GM23338 (cell line): Measurements from ENCODE around the gene CHI3L1. TPM values are rescaled to one million over a fixed set of nuclear protein-coding genes. Genes with fewer than 3 reads are reported as not detected.

Source experiments
- ATAC-seq: fragments of 200-7000 bp; cut with Tn5 transposase; 3 replicates; pipeline ENCODE4 v1.9.1; 2020
- DNase-seq: peaks from one replicate; pipeline ENCODE4 v3.0.0-alpha.2; 2015; ENCODE audit warnings: low spot score
- H2AFZ ChIP-seq: fragments of 200-600 bp; sonication (generic); 2 replicates; pipeline ENCODE4 v1.8.0; 2016; ENCODE audit warnings: antibody characterized with exemption, mild to moderate bottlenecking, moderate library complexity
- H3F3A ChIP-seq: fragments of 200-600 bp; sonication (generic); replicated peaks from 2 replicates; pipeline ENCODE4 v1.8.0; 2017; ENCODE audit warnings: antibody characterized with exemption, mixed run types, low read depth
- H3K27ac ChIP-seq: fragments of 200-600 bp; sonication (generic); 2 replicates; pipeline ENCODE4 v1.6.1; 2016; ENCODE audit warnings: low read depth
- H3K27me3 ChIP-seq: fragments of 200-600 bp; sonication (generic); 2 replicates; pipeline ENCODE4 v1.8.0; 2016; ENCODE audit warnings: mild to moderate bottlenecking, mixed run types, moderate library complexity; ENCODE audit not compliant: insufficient read depth
- H3K36me3 ChIP-seq: fragments of 200-600 bp; sonication (generic); 2 replicates; pipeline ENCODE4 v1.8.0; 2016; ENCODE audit warnings: mild to moderate bottlenecking; ENCODE audit not compliant: insufficient read depth
- H3K4me1 ChIP-seq: fragments of 200-600 bp; sonication (generic); 2 replicates; pipeline ENCODE4 v1.8.0; 2016; ENCODE audit warnings: mild to moderate bottlenecking, moderate library complexity; ENCODE audit not compliant: insufficient read depth
- H3K4me2 ChIP-seq: fragments of 200-600 bp; sonication (generic); 2 replicates; pipeline ENCODE4 v1.7.1; 2017; ENCODE audit warnings: mixed run types
- H3K4me3 ChIP-seq: fragments of 200-600 bp; sonication (generic); 2 replicates; pipeline ENCODE4 v1.6.1; 2016; ENCODE audit warnings: mixed run types
- H3K79me2 ChIP-seq: fragments of 200-600 bp; sonication (generic); replicated peaks from 2 replicates; pipeline ENCODE4 v1.8.0; 2017; ENCODE audit warnings: mild to moderate bottlenecking; ENCODE audit not compliant: insufficient read depth
- H3K9me2 ChIP-seq: fragments of 200-600 bp; sonication (generic); 2 replicates; pipeline ENCODE4 v1.8.0; 2017; ENCODE audit not compliant: insufficient read depth
- H4K20me1 ChIP-seq: fragments of 200-600 bp; sonication (generic); replicated peaks from 2 replicates; pipeline ENCODE4 v1.8.0; 2017; ENCODE audit warnings: mild to moderate bottlenecking; ENCODE audit not compliant: insufficient read depth
- H3K27ac Mint-ChIP-seq: 2 replicates; pipeline ENCODE4 v1.8.0; 2020; ENCODE audit warnings: inconsistent platforms, mild to moderate bottlenecking, moderate library complexity, mixed read lengths
- H3K27me3 Mint-ChIP-seq: 3 replicates; pipeline ENCODE4 v1.8.0; 2022; ENCODE audit warnings: low read depth, mild to moderate bottlenecking, moderate library complexity, mixed read lengths, inconsistent platforms; ENCODE audit not compliant: insufficient read depth, poor library complexity
- H3K36me3 Mint-ChIP-seq: 3 replicates; pipeline ENCODE4 v1.8.0; 2021; ENCODE audit warnings: low read depth, mild to moderate bottlenecking, inconsistent platforms, moderate library complexity, mixed read lengths
- H3K4me1 Mint-ChIP-seq: 3 replicates; pipeline ENCODE4 v1.8.0; 2020; ENCODE audit warnings: mild to moderate bottlenecking, inconsistent platforms, mixed read lengths
- H3K4me3 Mint-ChIP-seq: 3 replicates; pipeline ENCODE4 v1.8.0; 2021; ENCODE audit warnings: moderate library complexity, mild to moderate bottlenecking, inconsistent platforms, mixed read lengths
- H3K9me3 Mint-ChIP-seq: 3 replicates; pipeline ENCODE4 v1.8.0; 2020; ENCODE audit warnings: moderate library complexity, mild to moderate bottlenecking, inconsistent platforms, mixed read lengths
- CREB1 ChIP-seq: fragments of 250-450 bp; sonication (Bioruptor Pico); IDR thresholded peaks from 2 replicates; pipeline ENCODE4 v1.5.0; 2020; ENCODE audit warnings: low read depth, mild to moderate bottlenecking, moderate library complexity
- CTCF ChIP-seq, 2 experiments: fragments of 200-600 bp in 1 of 2; sonication (generic) in 1 of 2; conservative IDR thresholded peaks; 2 replicates each; pipeline versions ENCODE4 v1.5.1 to v1.6.1; 2016 to 2017; ENCODE audit warnings: antibody characterized with exemption in 2 of 2, low read depth in 2 of 2, mild to moderate bottlenecking in 2 of 2, moderate library complexity in 1 of 2
- ETS1 ChIP-seq: IDR thresholded peaks from 2 replicates; pipeline ENCODE4 v1.6.1; 2016; ENCODE audit warnings: antibody characterized with exemption
- EZH2 ChIP-seq: fragments of 200-600 bp; sonication (generic); IDR thresholded peaks from one replicate; pipeline ENCODE4 v1.8.0; 2017; ENCODE audit warnings: antibody characterized with exemption, mild to moderate bottlenecking, low read depth; ENCODE audit not compliant: unreplicated experiment
- EZH2phosphoT487 ChIP-seq: fragments of 200-600 bp; sonication (generic); IDR thresholded peaks from one replicate; pipeline ENCODE4 v1.8.1; 2018; ENCODE audit warnings: antibody characterized with exemption; ENCODE audit not compliant: unreplicated experiment
- JUNB ChIP-seq: IDR thresholded peaks from one replicate; pipeline ENCODE4 v1.6.1; 2016; ENCODE audit warnings: antibody characterized with exemption; ENCODE audit not compliant: unreplicated experiment
- NANOG ChIP-seq: IDR thresholded peaks from 2 replicates; pipeline ENCODE4 v1.6.1; 2016; ENCODE audit warnings: antibody characterized with exemption, borderline replicate concordance
- POLR2AphosphoS5 ChIP-seq: IDR thresholded peaks from 2 replicates; pipeline ENCODE4 v1.6.1; 2016; ENCODE audit warnings: antibody characterized with exemption, low read depth
- REST ChIP-seq: IDR thresholded peaks from one replicate; pipeline ENCODE4 v1.6.1; 2018; ENCODE audit warnings: antibody characterized with exemption; ENCODE audit not compliant: unreplicated experiment
- STAT1 ChIP-seq: IDR thresholded peaks from one replicate; pipeline ENCODE4 v1.6.1; 2016; ENCODE audit warnings: antibody characterized with exemption; ENCODE audit not compliant: unreplicated experiment
- ZNF114 ChIP-seq: fragments of 250-450 bp; sonication (Bioruptor Pico); IDR thresholded peaks from 2 replicates; pipeline ENCODE4 v1.5.0; 2020; ENCODE audit warnings: mild to moderate bottlenecking, moderate library complexity
- ZNF331 ChIP-seq: fragments of 250-450 bp; sonication (Bioruptor Pico); IDR thresholded peaks from 2 replicates; pipeline ENCODE4 v1.5.0; 2020; ENCODE audit warnings: low read depth, mild to moderate bottlenecking, moderate library complexity
- ZNF462 ChIP-seq: fragments of 250-450 bp; sonication (Bioruptor Pico); IDR thresholded peaks from 2 replicates; pipeline ENCODE4 v1.5.0; 2020; ENCODE audit warnings: mild to moderate bottlenecking, moderate library complexity
- polyA plus RNA-seq: library from polyadenylated mRNA; unstranded; fragments of >200 nt; fragmentation: Nextera tagmentation; extraction: Ambion mirVana; gene quantifications from 2 replicates; pipeline ENCODE4 v1.2.1, GENCODE V29; 2016
- total RNA-seq: library from RNA; depleted of rRNA; stranded (reverse); fragments of >200 nt; shearing (Covaris generic); gene quantifications from 2 replicates; pipeline ENCODE4 v1.2.3, GENCODE V29; 2014

CHI3L1 gene
- total and polyA plus RNA-seq, 2 experiments from 2014 or later = 0.76 TPM; not detected in 1

GRCh38 chr1:203130358-203130985, 56.0 kb downstream of the CHI3L1 start:
- Mint-ChIP-seq H3K4me1 (peaks cover 30% of the 10 kb centered on the region), H3K27me3 (peaks cover 37% of the 10 kb centered on the region), H3K9me3 (no peaks in the 10 kb centered on the region), H3K27ac (no peak overlapping the region), H3K4me3 (no peak overlapping the region), H3K36me3 (no peaks in the 10 kb centered on the region)
- Histone ChIP-seq H4K20me1 (no peaks in the 10 kb centered on the region), H3K27ac (no peak overlapping the region), H3F3A (0 out of 2 replicates have a peak, but pooled peaks cover 3% of the 10 kb centered on the region), H3K4me1 (peaks cover 23% of the 10 kb centered on the region), H3K4me3 (no peak overlapping the region), H3K36me3 (no peaks in the 10 kb centered on the region), H3K4me2 (no peak overlapping the region), H3K27me3 (peaks cover 35% of the 10 kb centered on the region), H2AFZ (no peak overlapping the region), H3K79me2 (no peaks in the 10 kb centered on the region), H3K9me2 (no peaks in the 10 kb centered on the region)
- DNase-seq (no peak), ATAC-seq (no peak)
- TF ChIP-seq ETS1 (no peak), CTCF (conservative IDR thresholded peaks at IDR 0.05; ENCODE audit: low read depth in 2 of 2) (no peak), ZNF114 (CRISPR knock-in tag) (no peak), NANOG (no peak), EZH2phosphoT487 (no peak), CREB1 (CRISPR knock-in tag) (no peak), REST (no peak), ZNF462 (CRISPR knock-in tag) (no peak), ZNF331 (CRISPR knock-in tag) (no peak), EZH2 (no peak), POLR2AphosphoS5 (no peak), STAT1 (no peak), JUNB (no peak)
